Duodenal mucosa (tissue), 2 donors: Measurements from ENCODE around the gene VPS16.

Experiments used
- H3K27ac ChIP-seq: one replicate; pipeline ENCODE4 v1.7.0; 2013; ENCODE audit warnings: low read depth, low read length
- H3K27me3 ChIP-seq, 2 donors: one replicate each; pipeline ENCODE4 v1.7.0; 2013; ENCODE audit warnings: low read length in 2 of 2, control low read depth in 1 of 2; ENCODE audit not compliant: insufficient read depth in 2 of 2, control insufficient read depth in 1 of 2
- H3K36me3 ChIP-seq, 2 donors: one replicate each; pipeline ENCODE4 v1.7.0; 2013; ENCODE audit warnings: low read length in 2 of 2, control low read depth in 1 of 2; ENCODE audit not compliant: insufficient read depth in 2 of 2, control insufficient read depth in 1 of 2
- H3K4me1 ChIP-seq, 2 donors: one replicate each; pipeline ENCODE4 v1.7.0; 2013; ENCODE audit warnings: low read length in 2 of 2, control low read depth in 1 of 2; ENCODE audit not compliant: insufficient read depth in 2 of 2, control insufficient read depth in 1 of 2
- H3K4me3 ChIP-seq, 2 donors: one replicate each; pipeline ENCODE4 v1.7.0; 2013; ENCODE audit warnings: low read length in 2 of 2, low read depth in 1 of 2
- H3K9ac ChIP-seq, 2 donors: one replicate each; pipeline ENCODE4 v1.7.0; 2013; ENCODE audit warnings: low read length in 2 of 2, low read depth in 1 of 2
- H3K9me3 ChIP-seq, 2 donors: one replicate each; pipeline ENCODE4 v1.7.0; 2013; ENCODE audit warnings: low read length in 2 of 2, control low read depth in 1 of 2; ENCODE audit not compliant: control insufficient read depth in 1 of 2

VPS16 gene

GRCh38 chr20:2878515-2878914, 38.0 kb downstream of the VPS16 start:
- Histone ChIP-seq H3K36me3 (no peaks in the 10 kb centered on the region), H3K4me1 (peaks cover 19 to 25% of the 10 kb centered on the region in 2 donors), H3K27ac (no peak overlapping the region), H3K9ac (no peak overlapping the region), H3K4me3 (no peak overlapping the region), H3K9me3 (no peaks in the 10 kb centered on the region), H3K27me3 (no peaks in the 10 kb centered on the region)

DNA sequence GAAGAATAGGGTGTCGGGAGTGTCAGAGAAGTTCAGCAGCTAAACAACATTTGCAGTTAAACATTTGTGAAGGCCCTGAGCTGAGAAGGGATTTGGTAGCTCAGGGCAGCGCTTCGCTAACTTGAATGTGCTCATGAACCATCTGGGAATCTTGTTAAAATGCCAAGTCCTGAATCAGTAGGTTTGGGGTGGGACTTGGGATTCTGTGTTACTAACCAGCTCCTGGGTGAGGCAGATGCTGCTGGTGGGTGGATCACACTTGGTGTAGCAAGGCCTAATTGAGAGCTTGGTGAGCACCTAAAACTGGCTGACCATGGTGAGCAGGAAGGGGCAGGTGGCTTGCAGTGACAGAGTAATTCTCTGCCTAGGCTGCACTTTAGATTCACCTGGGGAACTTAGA, 38.6 kb downstream of the VPS16 start:
- Histone ChIP-seq H3K9ac (no peak overlapping the region), H3K36me3 (no peaks in the 10 kb centered on the region), H3K27ac (no peak overlapping the region), H3K4me3 (no peak overlapping the region), H3K4me1 (peaks cover 17 to 25% of the 10 kb centered on the region in 2 donors), H3K9me3 (no peaks in the 10 kb centered on the region), H3K27me3 (no peaks in the 10 kb centered on the region)

- Histone ChIP-seq H3K4me3 (no peak overlapping the region), H3K36me3 (no peaks in the 10 kb centered on the region), H3K4me1 (peaks cover 2 to 12% of the 10 kb centered on the region in 2 donors), H3K9ac (no peak overlapping the region), H3K27me3 (no peaks in the 10 kb centered on the region), H3K27ac (no peak overlapping the region), H3K9me3 (no peaks in the 10 kb centered on the region)
These were observed 40.1 kb downstream of the VPS16 start for GRCh38 chr20:2880650-2881049.

GRCh38 chr20:2883726-2884637, 43.4 kb downstream of the VPS16 start:
- peaks cover 0 to 4% of the 10 kb centered on the region in 2 donors for H3K4me1 ChIP-seq
- no peaks in the 10 kb centered on the region for H3K36me3 ChIP-seq
- H3K9me3 ChIP-seq, result no peaks in the 10 kb centered on the region
- H3K9ac ChIP-seq, result no peak overlapping the region
- H3K4me3 ChIP-seq, result no peak overlapping the region
- no peaks in the 10 kb centered on the region for H3K27me3 ChIP-seq
- H3K27ac ChIP-seq, result no peak overlapping the region

GRCh38 chr20:2887715-2888114, 47.2 kb downstream of the VPS16 start:
- peaks cover 0 to 6% of the 10 kb centered on the region in 2 donors for H3K4me1 ChIP-seq
- H3K36me3 ChIP-seq, result no peaks in the 10 kb centered on the region
- H3K4me3 ChIP-seq, result no peak overlapping the region
- H3K9me3 ChIP-seq, result no peaks in the 10 kb centered on the region
- H3K27ac ChIP-seq, result no peak overlapping the region
- H3K9ac ChIP-seq, result no peak overlapping the region
- H3K27me3 ChIP-seq, result no peaks in the 10 kb centered on the region

GRCh38 chr20:2888224-2888955, 47.8 kb downstream of the VPS16 start:
- Histone ChIP-seq H3K36me3 (no peaks in the 10 kb centered on the region), H3K27me3 (no peaks in the 10 kb centered on the region), H3K9me3 (no peaks in the 10 kb centered on the region), H3K4me1 (peaks cover 0 to 6% of the 10 kb centered on the region in 2 donors), H3K27ac (no peak overlapping the region), H3K4me3 (no peak overlapping the region), H3K9ac (no peak overlapping the region)

DNA sequence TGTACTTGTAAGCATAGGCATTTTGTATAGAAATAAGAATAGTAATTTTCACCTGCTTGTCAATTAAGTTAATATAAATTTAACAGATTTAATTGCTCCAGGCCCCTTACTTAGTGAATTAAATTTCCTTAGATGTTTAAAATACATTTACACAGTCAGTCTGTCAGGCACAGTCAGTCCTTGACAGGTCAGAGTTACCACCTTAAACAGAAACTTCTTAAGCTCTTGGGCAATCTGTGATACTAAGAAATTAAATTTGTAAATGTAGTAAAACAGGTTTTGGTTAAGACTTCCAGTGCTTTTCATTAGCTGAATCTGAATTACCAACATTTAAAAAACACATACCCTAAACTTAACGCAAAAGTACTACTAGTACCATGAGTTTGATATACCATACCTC, 48.7 kb downstream of the VPS16 start:
- Histone ChIP-seq H3K9me3 (no peaks in the 10 kb centered on the region), H3K4me1 (peaks cover 0 to 6% of the 10 kb centered on the region in 2 donors), H3K4me3 (no peak overlapping the region), H3K27ac (no peak overlapping the region), H3K36me3 (no peaks in the 10 kb centered on the region), H3K27me3 (no peaks in the 10 kb centered on the region), H3K9ac (no peak overlapping the region)

- H3K4me3 ChIP-seq, result no peak overlapping the region
- no peaks in the 10 kb centered on the region for H3K36me3 ChIP-seq
- H3K9ac ChIP-seq, result no peak overlapping the region
- H3K4me1 ChIP-seq, result peaks cover 0 to 6% of the 10 kb centered on the region in 2 donors
- no peaks in the 10 kb centered on the region for H3K27me3 ChIP-seq
- H3K27ac ChIP-seq, result no peak overlapping the region
- H3K9me3 ChIP-seq, result no peaks in the 10 kb centered on the region
These were observed 49.3 kb downstream of the VPS16 start for GRCh38 chr20:2889797-2890196.

GRCh38 chr20:2890742-2891141, 50.2 kb downstream of the VPS16 start:
- Histone ChIP-seq H3K27me3 (no peaks in the 10 kb centered on the region), H3K4me1 (peaks cover 0 to 6% of the 10 kb centered on the region in 2 donors), H3K9me3 (no peaks in the 10 kb centered on the region), H3K36me3 (no peaks in the 10 kb centered on the region), H3K4me3 (no peak overlapping the region), H3K9ac (no peak overlapping the region), H3K27ac (no peak overlapping the region)

DNA sequence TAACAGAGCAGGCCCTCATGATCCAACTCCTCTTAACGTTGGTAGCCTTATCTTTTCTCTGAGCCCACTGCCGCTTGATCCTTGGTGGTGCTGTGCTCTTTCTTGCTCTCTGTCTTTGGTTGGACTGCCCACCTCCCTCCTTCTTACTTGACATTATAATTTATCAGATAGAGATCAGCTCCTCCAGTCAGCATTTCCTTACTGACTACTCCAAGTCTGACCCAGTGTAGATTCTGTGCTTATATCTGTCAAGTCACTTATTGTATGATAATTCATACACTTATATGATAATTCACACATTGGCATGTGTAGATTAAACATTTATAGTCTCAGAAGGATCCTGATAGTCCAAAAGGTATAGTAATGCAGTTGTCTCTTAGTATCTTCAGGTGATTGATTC, 50.8 kb downstream of the VPS16 start:
- Histone ChIP-seq H3K4me1 (peaks cover 0 to 6% of the 10 kb centered on the region in 2 donors), H3K27me3 (no peaks in the 10 kb centered on the region), H3K4me3 (no peak overlapping the region), H3K36me3 (no peaks in the 10 kb centered on the region), H3K27ac (no peak overlapping the region), H3K9me3 (no peaks in the 10 kb centered on the region), H3K9ac (no peak overlapping the region)
